Activated CD8-positive, alpha-beta T cell treated with anti-CD3 and anti-CD28 coated beads, Interleukin-2, amount 10 ng/mL, durations not matched to agents 7 days and 5 days (primary cell): Measurements from ENCODE around the gene NDRG4. TPM values are rescaled to one million over a fixed set of nuclear protein-coding genes. Genes with fewer than 3 reads are reported as not detected.
A peak's percentile ranks its signal among the peaks of the same experiment; 100 is the strongest.

ENCODE experiments used
- ATAC-seq: fragments of 150-1000 bp; cut with Tn5 transposase; one replicate; pipeline ENCODE4 v1.10.0; 2021; ENCODE audit warnings: moderate library complexity
- CTCF ChIA-PET: fragments of 350-600 bp; sonication (Branson Sonifier 250); formaldehyde crosslinking; loops from one replicate; lab custom pipeline; 2021; ENCODE audit warnings: antibody characterized with exemption; lab: Charles Lee
- POLR2A ChIA-PET: fragments of 350-600 bp; sonication (Branson Sonifier 250); formaldehyde crosslinking; loops from one replicate; lab custom pipeline; 2021; ENCODE audit warnings: antibody characterized with exemption; lab: Charles Lee
- DNase-seq: peaks from one replicate; pipeline ENCODE4 v3.0.0-alpha.2; 2020
- H3K27ac Mint-ChIP-seq: one replicate; pipeline ENCODE4 v1.8.0; 2021; ENCODE audit warnings: mild to moderate bottlenecking, mixed read lengths
- H3K27me3 Mint-ChIP-seq: one replicate; pipeline ENCODE4 v1.8.0; 2021; ENCODE audit warnings: low read depth, mixed read lengths
- H3K36me3 Mint-ChIP-seq: one replicate; pipeline ENCODE4 v1.8.0; 2021; ENCODE audit warnings: low read depth, mixed read lengths
- H3K4me1 Mint-ChIP-seq: one replicate; pipeline ENCODE4 v1.8.0; 2021; ENCODE audit warnings: low read depth, mixed read lengths
- H3K4me3 Mint-ChIP-seq: one replicate; pipeline ENCODE4 v1.8.0; 2021; ENCODE audit warnings: mild to moderate bottlenecking, mixed read lengths
- H3K9me3 Mint-ChIP-seq: one replicate; pipeline ENCODE4 v1.8.0; 2022; ENCODE audit warnings: mixed read lengths; ENCODE audit not compliant: insufficient read depth
- total RNA-seq, 2 experiments: library from RNA; stranded (reverse); gene quantifications; one replicate each; pipeline ENCODE4 v1.2.3, GENCODE V29; 2021

The NDRG4 gene
- total RNA-seq = not detected

DNA sequence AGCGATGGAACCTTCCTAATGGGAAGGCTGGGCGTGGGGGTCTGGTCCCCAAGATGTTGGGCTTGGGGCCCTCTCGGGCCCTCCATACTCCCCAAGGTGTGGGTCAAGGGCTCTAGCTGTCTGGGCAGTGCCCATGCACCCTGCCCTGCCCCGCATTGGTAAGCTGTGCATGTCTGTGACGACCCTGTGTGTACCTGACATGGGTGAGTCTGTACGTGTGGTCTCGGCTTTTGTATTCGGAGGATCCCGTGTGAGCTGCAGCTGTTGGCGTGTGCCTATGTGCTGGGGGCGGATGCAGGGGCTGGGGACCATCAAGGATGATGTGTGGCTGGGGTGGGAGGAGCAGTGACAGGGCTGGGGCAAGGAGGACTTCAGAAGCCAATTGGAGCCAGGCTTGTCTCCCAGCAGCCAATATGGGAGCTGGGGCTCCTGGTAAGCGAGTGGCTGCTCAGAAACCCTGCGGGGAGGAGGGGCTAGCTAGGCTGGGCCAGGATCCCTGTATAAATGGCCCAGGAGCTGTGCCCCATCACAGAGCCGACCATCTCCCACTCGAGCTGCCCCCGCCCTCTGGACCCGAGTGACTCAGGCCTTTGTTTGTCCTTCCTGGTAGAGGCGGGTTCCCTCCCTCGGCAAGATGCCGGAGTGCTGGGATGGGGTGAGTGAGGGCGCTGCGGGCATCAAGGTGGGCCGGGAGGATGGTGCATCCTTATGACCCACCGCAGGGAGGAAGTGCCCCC, at the start of gene NDRG4:
TSS of gene NDRG4 (plus strand) at position 529 of the 737 bp plus-strand sequence. CDS start at position 635, 106 bp downstream.
- H3K9me3 Mint-ChIP-seq = no peaks in the 10 kb centered on the region
- ChIA-PET CTCF (interaction anchor here (1.1 to 1.7 kb wide), 5 partner anchors 10 to 243 kb away, joined by 3 to 5 read pairs (median 4); no protein-coding TSS in a partner anchor), POLR2A (no interaction called here)
- peaks cover 15% of the 10 kb centered on the region for H3K4me1 Mint-ChIP-seq
- no peak within 1 kb of the TSS for H3K4me3 Mint-ChIP-seq
- DNase-seq = no peak
- peaks cover 17% of the 10 kb centered on the region for H3K27me3 Mint-ChIP-seq
- ATAC-seq = peak; percentile 20
- H3K27ac Mint-ChIP-seq = no peak within 1 kb of the TSS
- no peaks in the 10 kb centered on the region for H3K36me3 Mint-ChIP-seq

DNA sequence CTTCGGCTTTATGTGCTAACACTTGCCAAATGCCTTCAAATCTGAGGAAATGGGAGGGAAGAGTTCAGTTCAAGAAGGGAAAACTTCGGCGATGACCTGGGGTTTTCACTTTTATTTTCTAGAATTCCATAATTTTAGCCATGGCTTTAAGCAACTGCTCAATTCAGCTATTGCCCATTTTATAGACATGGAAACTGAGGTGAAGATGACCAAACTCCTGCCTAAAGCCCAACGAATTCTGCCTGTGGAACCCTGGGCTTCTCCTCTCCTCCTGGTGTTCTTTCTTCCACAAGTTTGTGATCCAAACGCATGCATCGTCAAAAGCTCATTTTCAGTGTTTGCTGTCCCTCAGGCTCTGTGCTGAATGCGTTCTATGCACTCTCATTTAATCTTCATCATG, 49.4 kb upstream of the NDRG4 start:
- DNase-seq = no peak
- no peak for ATAC-seq
- ChIA-PET CTCF (no interaction called here), POLR2A (no interaction called here)
- H3K9me3 Mint-ChIP-seq = no peaks in the 10 kb centered on the region
- H3K27ac Mint-ChIP-seq = no peak overlapping the region
- H3K4me3 Mint-ChIP-seq = no peak overlapping the region
- H3K27me3 Mint-ChIP-seq = peaks cover 28% of the 10 kb centered on the region
- peaks cover 9% of the 10 kb centered on the region for H3K4me1 Mint-ChIP-seq
- no peaks in the 10 kb centered on the region for H3K36me3 Mint-ChIP-seq

- CTCF ChIA-PET = interaction anchor here (1.2 kb wide), 1 partner anchor 114 kb away, joined by 4 read pairs; no protein-coding TSS in a partner anchor
- no peak for ATAC-seq
- Mint-ChIP-seq H3K27me3 (peaks cover 29% of the 10 kb centered on the region), H3K36me3 (no peaks in the 10 kb centered on the region), H3K27ac (no peak overlapping the region), H3K4me3 (no peak overlapping the region), H3K9me3 (no peaks in the 10 kb centered on the region), H3K4me1 (peaks cover 9% of the 10 kb centered on the region)
- POLR2A ChIA-PET = no interaction called here
- DNase-seq = no peak
These were observed 48.7 kb upstream of the NDRG4 start for GRCh38 chr16:58451265-58451689.

- no peak for DNase-seq
- no peak overlapping the region for H3K4me3 Mint-ChIP-seq
- no peak for ATAC-seq
- POLR2A ChIA-PET = no interaction called here
- H3K27ac Mint-ChIP-seq = no peak overlapping the region
- CTCF ChIA-PET = interaction anchor here (1.0 to 1.2 kb wide), 2 partner anchors 115 to 132 kb away, joined by 3 to 4 read pairs; no protein-coding TSS in a partner anchor
- peaks cover 31% of the 10 kb centered on the region for H3K27me3 Mint-ChIP-seq
- no peaks in the 10 kb centered on the region for H3K9me3 Mint-ChIP-seq
- no peaks in the 10 kb centered on the region for H3K36me3 Mint-ChIP-seq
- peaks cover 9% of the 10 kb centered on the region for H3K4me1 Mint-ChIP-seq
These were observed 48.0 kb upstream of the NDRG4 start for GRCh38 chr16:58451945-58452401.

DNA sequence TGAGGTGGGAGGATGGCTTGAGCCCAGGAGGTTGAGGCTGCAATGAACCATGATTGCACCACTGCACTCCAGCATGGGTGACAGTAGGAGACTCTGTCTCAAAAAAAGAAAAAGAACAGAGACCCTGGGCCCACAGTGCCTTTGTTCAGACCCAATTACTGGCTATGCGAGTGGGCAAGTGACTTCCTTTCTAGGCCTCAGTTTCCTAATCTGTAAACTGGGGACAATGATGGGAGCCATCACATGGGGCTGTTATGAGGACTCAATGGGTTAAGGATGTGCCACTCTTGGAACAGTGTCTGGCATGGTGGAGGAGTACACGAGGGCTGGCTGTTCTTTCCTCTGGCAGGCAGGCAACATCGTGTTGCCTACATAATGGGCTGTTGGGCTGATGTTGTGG, 47.3 kb upstream of the NDRG4 start:
- ATAC-seq (no peak), DNase-seq (no peak)
- peaks cover 9% of the 10 kb centered on the region for H3K4me1 Mint-ChIP-seq
- no peak overlapping the region for H3K27ac Mint-ChIP-seq
- H3K9me3 Mint-ChIP-seq = no peaks in the 10 kb centered on the region
- H3K36me3 Mint-ChIP-seq = no peaks in the 10 kb centered on the region
- H3K4me3 Mint-ChIP-seq = no peak overlapping the region
- ChIA-PET CTCF (interaction anchor here (1.0 kb wide), 1 partner anchor 133 kb away, joined by 3 read pairs; no protein-coding TSS in a partner anchor), POLR2A (no interaction called here)
- H3K27me3 Mint-ChIP-seq = peaks cover 27% of the 10 kb centered on the region

DNA sequence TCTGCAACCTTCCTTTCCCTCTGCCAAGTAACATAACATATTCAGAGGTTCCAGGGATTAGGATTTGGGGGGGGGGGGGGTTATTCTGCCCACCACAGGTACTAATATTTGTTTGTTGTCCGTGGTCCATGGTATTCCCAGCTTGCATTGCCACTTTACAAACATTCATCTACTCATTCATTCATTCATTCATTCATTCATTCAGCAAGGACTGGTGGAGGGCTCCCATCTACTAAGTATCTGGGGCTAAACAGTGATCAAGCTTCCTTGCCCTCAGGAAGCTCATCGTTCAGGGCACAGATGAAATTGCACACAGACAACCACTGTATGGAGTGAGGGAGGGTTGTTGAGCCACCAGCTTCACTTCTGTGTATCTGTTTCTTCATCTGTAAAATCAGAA, 45.8 kb upstream of the NDRG4 start:
- Mint-ChIP-seq H3K4me1 (peaks cover 9% of the 10 kb centered on the region), H3K36me3 (no peaks in the 10 kb centered on the region), H3K4me3 (no peak overlapping the region), H3K9me3 (no peaks in the 10 kb centered on the region), H3K27me3 (peaks cover 22% of the 10 kb centered on the region), H3K27ac (no peak overlapping the region)
- POLR2A ChIA-PET = no interaction called here
- no peak for DNase-seq
- ATAC-seq = no peak
- CTCF ChIA-PET = no interaction called here

GRCh38 chr16:58454856-58455255, 45.1 kb upstream of the NDRG4 start:
- CTCF ChIA-PET = no interaction called here
- Mint-ChIP-seq H3K4me3 (no peak overlapping the region), H3K27me3 (peaks cover 23% of the 10 kb centered on the region), H3K9me3 (no peaks in the 10 kb centered on the region), H3K4me1 (peaks cover 5% of the 10 kb centered on the region), H3K36me3 (no peaks in the 10 kb centered on the region), H3K27ac (no peak overlapping the region)
- no peak for ATAC-seq
- no peak for DNase-seq
- POLR2A ChIA-PET = no interaction called here

GRCh38 chr16:58455750-58456149, 44.2 kb upstream of the NDRG4 start:
- H3K27me3 Mint-ChIP-seq = peaks cover 23% of the 10 kb centered on the region
- no peak for ATAC-seq
- POLR2A ChIA-PET = interaction anchor here (1.3 kb wide), 1 partner anchor 10 kb away, joined by 3 read pairs; no protein-coding TSS in a partner anchor

DNA sequence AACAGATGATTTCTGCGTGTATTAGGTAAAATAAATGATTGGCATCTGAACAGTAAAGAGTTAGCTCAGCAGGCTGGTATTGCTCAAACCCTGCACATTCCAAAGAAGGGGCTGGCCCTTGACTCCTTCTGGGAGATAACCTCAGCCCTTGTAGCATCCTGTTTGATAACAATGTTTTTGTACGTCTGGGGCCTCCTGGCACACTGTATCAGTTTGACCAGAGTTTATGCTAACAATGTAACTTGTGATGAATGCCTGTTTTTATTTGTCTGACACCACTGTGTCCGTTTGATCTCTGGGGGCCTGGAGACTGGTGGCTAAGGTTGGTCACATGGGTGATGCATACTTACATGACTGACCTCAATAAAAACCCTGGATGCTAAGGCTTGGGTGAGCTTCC, 43.8 kb upstream of the NDRG4 start:
- no peak overlapping the region for H3K27ac Mint-ChIP-seq

More at GRCh38 chr16:58455750-58456149, 44.2 kb upstream of the NDRG4 start:
- H3K4me3 Mint-ChIP-seq = no peak overlapping the region
- DNase-seq = no peak
- H3K9me3 Mint-ChIP-seq = no peaks in the 10 kb centered on the region
- CTCF ChIA-PET = no interaction called here
- peaks cover 1% of the 10 kb centered on the region for H3K4me1 Mint-ChIP-seq
- no peak overlapping the region for H3K27ac Mint-ChIP-seq
- no peaks in the 10 kb centered on the region for H3K36me3 Mint-ChIP-seq

GRCh38 chr16:58458606-58459343, 41.2 kb upstream of the NDRG4 start:
- ChIA-PET POLR2A (no interaction called here), CTCF (interaction anchor here (0.8 kb wide), 1 partner anchor 122 kb away, joined by 4 read pairs; no protein-coding TSS in a partner anchor)
- no peak for DNase-seq
- Mint-ChIP-seq H3K27ac (no peak overlapping the region), H3K27me3 (peaks cover 37% of the 10 kb centered on the region), H3K9me3 (no peaks in the 10 kb centered on the region), H3K4me1 (peaks cover 4% of the 10 kb centered on the region), H3K4me3 (no peak overlapping the region), H3K36me3 (no peaks in the 10 kb centered on the region)
- no peak for ATAC-seq

More for the DNA sequence above, 43.8 kb upstream of the NDRG4 start:
- no peak overlapping the region for H3K4me3 Mint-ChIP-seq
- peaks cover 25% of the 10 kb centered on the region for H3K27me3 Mint-ChIP-seq
- POLR2A ChIA-PET = interaction anchor here (1.3 kb wide), 1 partner anchor 9 kb away, joined by 3 read pairs; no protein-coding TSS in a partner anchor
- DNase-seq (no peak), ATAC-seq (no peak)
- CTCF ChIA-PET = no interaction called here
- peaks cover 1% of the 10 kb centered on the region for H3K4me1 Mint-ChIP-seq
- no peaks in the 10 kb centered on the region for H3K9me3 Mint-ChIP-seq
- H3K36me3 Mint-ChIP-seq = no peaks in the 10 kb centered on the region

DNA sequence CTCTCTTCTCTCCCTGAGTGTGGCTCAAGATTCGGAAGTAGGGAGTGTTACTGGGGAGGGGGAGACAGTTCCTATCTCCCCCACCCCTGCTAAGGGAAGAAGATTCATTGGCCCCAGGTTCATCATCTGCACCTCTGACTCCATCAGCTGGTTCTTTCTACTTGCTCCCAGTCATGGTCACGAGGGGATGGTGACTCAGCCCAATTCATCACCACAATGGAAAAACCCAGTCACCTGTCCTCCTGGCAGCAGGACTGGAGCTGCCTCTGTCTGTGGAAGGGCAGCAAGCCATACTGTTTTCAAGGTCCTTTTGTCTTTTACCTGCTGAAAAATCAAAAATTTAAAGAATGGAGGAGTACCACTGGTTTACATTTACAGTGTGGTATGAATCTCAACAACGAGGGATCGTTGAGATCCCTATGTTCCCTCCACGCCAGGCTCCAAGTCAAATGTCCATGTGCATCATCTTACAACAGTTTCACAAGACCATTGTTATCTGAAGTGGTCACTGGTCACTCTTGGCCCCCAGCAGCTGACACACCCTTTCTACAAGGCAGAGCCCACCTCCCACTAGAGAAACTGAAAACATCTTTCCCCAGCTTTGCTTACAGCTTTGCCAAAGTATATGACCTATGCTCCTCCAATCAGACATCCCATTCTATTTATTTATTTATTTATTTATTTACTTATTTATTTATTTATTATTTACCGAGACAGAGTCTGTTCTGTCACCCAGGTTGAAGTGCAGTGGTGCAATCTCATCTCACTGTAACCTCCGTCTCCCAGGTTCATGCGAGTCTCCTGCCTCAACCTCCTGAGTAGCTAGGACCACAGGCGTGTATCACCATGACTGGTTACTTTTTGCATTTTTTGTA, 40.4 kb upstream of the NDRG4 start:
- CTCF ChIA-PET = interaction anchor here (0.8 kb wide), 1 partner anchor 123 kb away, joined by 4 read pairs; no protein-coding TSS in a partner anchor
- ATAC-seq = no peak
- Mint-ChIP-seq H3K4me1 (peaks cover 4% of the 10 kb centered on the region), H3K4me3 (no peak overlapping the region), H3K36me3 (no peaks in the 10 kb centered on the region), H3K9me3 (no peaks in the 10 kb centered on the region), H3K27ac (no peak overlapping the region), H3K27me3 (peaks cover 37% of the 10 kb centered on the region)
- DNase-seq = peak; percentile 38
- POLR2A ChIA-PET = no interaction called here
